ENCODE results near the gene PTTG1IP.
A peak's percentile ranks its signal among the peaks of the same experiment; 100 is the strongest.
"Not testable (repeated sequence)": the region's sequence is repeated elsewhere in the genome, so short reads cannot be mapped to it uniquely, and the experiment has no call there.

Gene PTTG1IP

GRCh38 chr21:44845418-44846223 is 27.9 kb downstream of the PTTG1IP start:
- DNase-seq (ENCODE audit: low spot score), result peak; percentile 38

DNA sequence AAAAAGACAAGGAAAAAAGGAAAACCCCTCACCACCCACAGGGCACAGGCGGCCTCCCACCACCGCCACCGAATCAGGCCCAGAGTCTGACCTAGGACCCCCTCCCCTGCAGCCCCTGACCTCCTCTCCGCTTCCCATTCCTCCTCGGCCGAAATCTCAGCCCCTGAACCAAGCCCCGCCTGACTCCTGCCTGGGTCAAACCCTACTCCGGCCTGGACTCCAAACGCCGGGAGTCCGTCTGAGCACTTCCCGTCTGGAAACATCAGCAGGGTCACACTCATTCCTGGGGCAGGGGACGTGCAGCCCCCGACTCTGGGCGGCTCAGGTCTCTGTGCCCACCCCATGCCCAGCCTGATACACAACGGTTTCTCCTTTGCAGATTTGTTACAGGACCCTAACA is 29.2 kb downstream of the PTTG1IP start:
- DNase-seq (ENCODE audit: low spot score), result no peak

DNA sequence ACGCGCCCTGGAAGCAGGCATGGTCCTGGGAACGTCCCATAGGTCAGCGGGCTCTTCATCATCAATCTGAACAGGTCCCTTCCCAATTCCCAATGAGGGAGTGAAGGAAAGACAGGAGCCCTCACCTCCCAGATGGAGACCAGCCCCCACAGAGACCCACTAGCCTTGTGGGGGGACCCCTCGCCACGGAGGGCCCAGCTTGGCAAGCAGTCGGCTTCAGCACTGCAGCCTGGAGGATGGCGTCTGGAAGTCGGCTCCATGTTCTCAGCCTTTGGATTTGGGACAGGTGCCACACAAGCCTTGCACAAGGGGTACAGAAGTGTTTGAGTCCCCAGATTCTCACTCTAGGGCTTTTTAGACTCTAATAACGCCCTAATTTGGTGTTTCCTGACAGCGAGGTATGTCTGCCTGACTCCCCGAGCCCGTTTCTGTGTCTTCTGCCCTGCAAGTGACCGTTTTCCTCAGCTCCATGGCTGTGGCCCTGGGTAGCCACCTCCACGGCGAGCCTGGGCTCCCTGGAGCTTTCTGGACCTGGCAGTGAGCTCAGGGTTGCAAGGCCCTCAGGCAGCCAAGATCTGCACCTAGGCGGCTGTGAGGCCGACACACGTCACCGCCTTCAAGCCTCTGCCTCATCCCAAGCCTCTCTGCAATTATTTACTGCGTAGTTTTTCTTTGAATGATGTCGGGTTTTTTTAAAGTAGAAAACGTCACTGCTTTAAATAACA is 30.6 kb downstream of the PTTG1IP start:
- DNase-seq (ENCODE audit: low spot score), result no peak

GRCh38 chr21:44842087-44842486 is 31.4 kb downstream of the PTTG1IP start:
- no peak for DNase-seq (ENCODE audit: low spot score)

GRCh38 chr21:44840771-44841170 is 32.7 kb downstream of the PTTG1IP start:
- DNase-seq (ENCODE audit: low spot score), result no peak

- DNase-seq (ENCODE audit: low spot score), result no peak
These were observed 34.5 kb downstream of the PTTG1IP start for GRCh38 chr21:44838951-44839350.

- DNase-seq (ENCODE audit: low spot score), result no peak
These were observed 35.2 kb downstream of the PTTG1IP start for GRCh38 chr21:44838039-44838895.

- DNase-seq (ENCODE audit: low spot score), result no peak
These were observed 36.0 kb downstream of the PTTG1IP start for GRCh38 chr21:44837537-44837936.

- no peak for DNase-seq (ENCODE audit: low spot score)
These were observed 36.6 kb downstream of the PTTG1IP start for GRCh38 chr21:44836666-44837471.

- DNase-seq (ENCODE audit: low spot score), result no peak
These were observed 37.2 kb downstream of the PTTG1IP start for GRCh38 chr21:44836349-44836665.

DNA sequence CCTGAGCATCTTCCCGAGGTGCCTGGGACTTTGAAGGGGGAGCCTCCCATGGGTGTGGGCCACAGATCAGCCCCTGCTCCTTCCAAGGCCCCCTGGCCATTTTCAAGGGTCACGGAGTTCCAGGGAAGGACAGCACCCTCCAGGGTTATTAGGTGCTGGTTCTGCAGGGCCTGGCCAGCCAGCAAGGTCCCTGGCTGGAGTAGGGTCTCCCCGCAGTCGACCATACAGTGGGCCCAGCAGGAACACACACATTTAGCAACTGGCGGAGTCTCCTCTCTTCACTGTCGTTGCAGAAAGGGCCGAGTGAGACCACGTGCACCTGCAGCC is 37.9 kb downstream of the PTTG1IP start:
- no peak for DNase-seq (ENCODE audit: low spot score)

GRCh38 chr21:44834951-44835646 is 38.4 kb downstream of the PTTG1IP start:
- DNase-seq (ENCODE audit: low spot score), result no peak

- DNase-seq (ENCODE audit: low spot score), result no peak
These were observed 39.1 kb downstream of the PTTG1IP start for GRCh38 chr21:44834231-44834950.

DNA sequence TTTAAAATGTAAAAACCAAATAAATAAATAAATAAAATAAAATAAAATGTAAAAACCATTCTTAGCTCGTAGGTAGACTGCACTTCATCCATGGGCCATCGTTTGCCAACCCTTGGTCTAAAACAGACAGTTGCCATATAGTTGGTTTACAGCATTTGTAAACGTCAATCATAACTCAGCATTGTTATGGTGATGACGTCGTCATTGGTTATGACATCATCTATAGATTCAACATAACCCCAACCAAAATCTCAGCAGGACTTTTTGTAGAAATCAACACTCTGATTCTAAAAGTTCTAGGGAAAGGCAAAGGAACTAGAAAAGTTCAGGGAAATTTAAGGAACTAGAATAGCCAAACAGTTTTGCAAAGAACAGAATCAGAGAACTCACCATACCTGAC is 39.8 kb downstream of the PTTG1IP start:
- DNase-seq (ENCODE audit: low spot score), result no peak

GRCh38 chr21:44832516-44833255 is 40.8 kb downstream of the PTTG1IP start:
- DNase-seq (ENCODE audit: low spot score), result not testable (repeated sequence)

DNA sequence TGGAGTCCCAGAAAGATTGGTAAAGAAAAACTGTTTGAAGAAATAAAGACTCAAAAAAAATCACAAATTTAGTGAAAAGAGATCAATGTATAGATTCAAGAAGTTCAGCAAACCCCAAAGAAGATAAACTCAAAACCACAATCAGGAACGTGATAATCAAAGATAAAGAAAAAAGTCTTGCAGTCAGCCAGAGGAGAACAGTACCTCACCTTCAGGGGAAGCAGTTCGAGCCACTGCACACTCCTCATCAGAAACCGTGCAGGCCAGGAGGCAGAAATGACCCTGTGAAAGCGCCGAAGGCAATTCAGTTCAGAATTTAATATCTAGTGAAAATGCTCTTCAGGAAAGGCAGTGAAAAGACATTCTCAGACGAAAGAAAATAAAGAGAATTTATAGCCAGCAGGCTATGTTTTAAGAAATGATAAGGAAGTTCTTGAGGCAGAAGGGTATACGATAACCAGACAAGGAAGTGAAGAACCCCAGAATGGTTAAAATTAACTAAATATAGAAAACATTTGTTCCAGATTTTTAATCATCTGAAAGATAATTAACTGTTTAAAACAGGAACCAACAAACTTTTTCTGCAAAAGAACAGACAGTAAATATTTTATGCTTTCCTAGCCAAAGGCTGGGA is 42.1 kb downstream of the PTTG1IP start:
- no peak for DNase-seq (ENCODE audit: low spot score)

DNA sequence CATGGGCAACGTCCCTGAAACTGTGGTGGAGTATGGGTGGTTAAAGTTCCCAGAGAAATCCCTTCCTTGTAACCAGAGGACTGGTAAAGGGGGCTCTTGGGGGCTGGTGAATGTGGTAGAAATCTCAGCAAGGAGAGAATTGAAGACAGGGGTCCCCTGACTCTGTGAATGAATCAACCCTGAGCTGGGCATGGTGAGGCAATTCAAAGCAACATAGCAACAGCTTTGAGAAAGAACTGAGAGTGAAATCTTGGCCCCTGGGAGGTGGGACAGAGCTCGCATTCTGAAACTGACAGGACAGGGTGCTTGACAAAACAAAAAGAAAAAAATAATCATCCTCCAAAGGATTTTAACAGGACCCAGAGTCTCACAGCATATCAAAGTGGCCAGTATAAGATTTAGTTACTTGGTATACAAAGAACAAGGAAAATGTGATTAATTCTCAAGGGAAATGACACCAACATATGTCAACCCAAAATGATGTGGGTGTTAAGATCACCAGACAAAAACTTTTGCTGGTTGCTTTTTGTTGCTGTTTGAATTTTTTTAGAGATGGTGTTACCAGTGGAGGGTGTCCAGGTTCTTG is 43.9 kb downstream of the PTTG1IP start:
- no peak for DNase-seq (ENCODE audit: low spot score)

GRCh38 chr21:44828362-44829056 is 45.0 kb downstream of the PTTG1IP start:
- DNase-seq (ENCODE audit: low spot score), result no peak

Data from activated CD4-positive, alpha-beta T cell treated with anti-CD3 and anti-CD28 coated beads, Interleukin-2, Interleukin-4, amounts not matched to agents 100 ng/mL and 50 ng/mL, durations not matched to agents 16 hours and 8 hours (primary cell).